ENCODE results near the gene RASL10A.

Gene RASL10A

DNA sequence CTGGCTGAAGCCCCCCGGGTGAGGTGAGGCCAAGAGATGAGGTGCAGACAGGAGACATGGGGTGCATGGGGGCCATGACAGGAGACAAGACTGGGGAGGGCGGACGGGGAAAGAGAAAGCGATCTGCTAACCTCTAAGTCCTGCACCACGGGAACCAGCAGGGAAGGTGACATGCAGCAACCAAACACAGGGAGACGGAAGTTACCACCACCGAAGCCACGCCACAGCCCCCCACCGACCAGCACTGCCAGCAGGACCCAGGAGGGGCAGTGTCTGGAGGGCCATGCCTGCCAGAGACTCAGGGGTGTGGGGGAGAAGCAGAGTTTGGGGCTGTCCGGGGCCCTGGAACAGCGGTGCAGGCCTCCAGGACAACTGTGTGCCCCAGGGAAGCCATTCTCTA, 14.1 kb upstream of the RASL10A start:
- Histone ChIP-seq H2AFZ (ENCODE audit: insufficient read depth, low read length, poor library complexity) (no peak overlapping the region), H3K4me1 (ENCODE audit: control insufficient read depth in 1 of 2, insufficient read depth in 2 of 2, low read length in 2 of 2) (peaks cover 7 to 14% of the 10 kb centered on the region in 2 experiments), H4K8ac (ENCODE audit: low read depth, low read length) (no peak overlapping the region), H2BK120ac (ENCODE audit: insufficient read depth, low read length, poor library complexity) (no peak overlapping the region), H3K79me1 (ENCODE audit: low read length) (peaks cover 3% of the 10 kb centered on the region), H3K9me3 (ENCODE audit: insufficient read depth, low read depth, low read length) (no peaks in the 10 kb centered on the region), H3K9ac (ENCODE audit: low read length) (no peak overlapping the region), H3K4me3 (ENCODE audit: low read depth, low read length) (no peak overlapping the region), H3K14ac (ENCODE audit: low read length) (no peak overlapping the region), H3K18ac (ENCODE audit: low read length) (no peak overlapping the region), H3K4ac (ENCODE audit: low read depth, low read length) (no peak overlapping the region), H3K36me3 (ENCODE audit: control insufficient read depth in 1 of 2, insufficient read depth in 2 of 2, low read length in 2 of 2) (peaks cover 60 to 67% of the 10 kb centered on the region in 2 experiments), H3K27me3 (ENCODE audit: insufficient read depth, low read length) (no peaks in the 10 kb centered on the region), H2AK5ac (ENCODE audit: low read length) (no peak overlapping the region), H3K79me2 (ENCODE audit: control insufficient read depth, insufficient read depth, low read length, poor library complexity) (no peaks in the 10 kb centered on the region), H4K91ac (ENCODE audit: low read depth, low read length) (no peak overlapping the region), H3K23ac (ENCODE audit: low read length) (no peak overlapping the region), H2BK12ac (ENCODE audit: low read length) (no peak overlapping the region), H3K4me2 (ENCODE audit: low read length) (no peak overlapping the region), H4K12ac (ENCODE audit: low read depth, low read length) (no peak overlapping the region), H2BK5ac (ENCODE audit: low read depth, low read length, poor library complexity) (no peak overlapping the region), H3K27ac (ENCODE audit: low read depth, low read length) (no peak overlapping the region)
- DNase-seq = no peak
- no CpG with 5 or more reads among the region's 11 CpGs for WGBS (ENCODE audit: extremely low coverage, insufficient coverage, insufficient read length)

DNA sequence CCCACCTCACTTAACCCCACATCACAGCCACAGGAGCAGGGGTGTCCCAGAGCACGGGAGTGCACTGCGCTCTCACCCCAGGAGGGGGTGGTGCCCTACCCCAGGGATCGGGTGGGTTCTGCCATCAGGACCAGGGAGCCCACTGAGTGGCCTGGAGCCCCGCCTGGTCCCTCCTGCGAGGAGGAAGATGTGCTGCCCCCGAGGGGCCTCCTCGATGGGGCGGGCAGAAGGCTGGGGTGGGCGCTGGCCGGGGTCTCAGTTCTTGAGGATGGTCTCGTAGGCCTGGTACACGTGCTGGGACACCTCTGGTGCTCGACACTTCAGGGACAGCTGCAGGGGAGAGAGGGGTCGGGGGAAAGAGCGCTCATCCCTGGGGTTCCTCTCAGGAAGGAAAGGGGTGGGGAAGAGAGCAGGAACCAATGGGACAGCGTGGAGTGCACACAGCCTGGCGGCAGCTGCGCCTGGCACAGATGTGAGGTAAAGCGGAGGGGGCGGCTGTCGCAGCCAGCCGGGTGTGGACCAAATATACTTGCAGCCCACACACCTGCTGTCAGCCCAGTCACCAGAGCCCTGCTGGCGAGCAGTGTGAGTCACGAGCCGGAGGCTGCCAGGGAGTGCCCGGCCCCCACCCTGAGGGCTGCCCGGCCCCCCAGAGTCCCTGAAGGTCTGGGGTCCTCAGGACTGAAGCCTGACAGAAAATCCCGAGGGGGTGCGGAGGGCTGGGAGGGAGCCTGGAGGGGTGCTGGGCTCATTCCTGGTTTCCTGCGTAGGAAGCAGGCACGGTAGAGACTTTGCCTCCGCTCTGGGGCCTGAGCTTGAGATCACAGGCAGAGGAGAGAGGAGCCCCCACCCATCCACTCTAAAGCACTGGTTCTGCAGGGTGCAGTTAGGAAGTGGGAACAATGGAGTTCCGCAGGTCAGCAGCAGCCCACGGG, 13.3 kb upstream of the RASL10A start:
- Histone ChIP-seq H2BK5ac (ENCODE audit: low read depth, low read length, poor library complexity) (no peak overlapping the region), H3K14ac (ENCODE audit: low read length) (no peak overlapping the region), H2BK120ac (ENCODE audit: insufficient read depth, low read length, poor library complexity) (no peak overlapping the region), H3K23ac (ENCODE audit: low read length) (no peak overlapping the region), H3K18ac (ENCODE audit: low read length) (no peak overlapping the region), H2BK12ac (ENCODE audit: low read length) (no peak overlapping the region), H3K4me2 (ENCODE audit: low read length) (no peak overlapping the region), H3K4me1 (ENCODE audit: control insufficient read depth in 1 of 2, insufficient read depth in 2 of 2, low read length in 2 of 2) (peaks cover 7 to 14% of the 10 kb centered on the region in 2 experiments), H3K9me3 (ENCODE audit: insufficient read depth, low read depth, low read length) (no peaks in the 10 kb centered on the region), H4K8ac (ENCODE audit: low read depth, low read length) (no peak overlapping the region), H4K12ac (ENCODE audit: low read depth, low read length) (no peak overlapping the region), H3K4ac (ENCODE audit: low read depth, low read length) (no peak overlapping the region), H3K27ac (ENCODE audit: low read depth, low read length) (no peak overlapping the region), H3K9ac (ENCODE audit: low read length) (no peak overlapping the region), H3K36me3 (ENCODE audit: control insufficient read depth in 1 of 2, insufficient read depth in 2 of 2, low read length in 2 of 2) (peaks cover 54 to 59% of the 10 kb centered on the region in 2 experiments), H3K79me1 (ENCODE audit: low read length) (peaks cover 3% of the 10 kb centered on the region), H2AFZ (ENCODE audit: insufficient read depth, low read length, poor library complexity) (no peak overlapping the region), H3K27me3 (ENCODE audit: insufficient read depth, low read length) (no peaks in the 10 kb centered on the region), H2AK5ac (ENCODE audit: low read length) (no peak overlapping the region), H3K79me2 (ENCODE audit: control insufficient read depth, insufficient read depth, low read length, poor library complexity) (no peaks in the 10 kb centered on the region), H3K4me3 (ENCODE audit: low read depth, low read length) (no peak overlapping the region), H4K91ac (ENCODE audit: low read depth, low read length) (no peak overlapping the region)
- DNase-seq = no peak
- no CpG with 5 or more reads among the region's 34 CpGs for WGBS (ENCODE audit: extremely low coverage, insufficient coverage, insufficient read length)

DNA sequence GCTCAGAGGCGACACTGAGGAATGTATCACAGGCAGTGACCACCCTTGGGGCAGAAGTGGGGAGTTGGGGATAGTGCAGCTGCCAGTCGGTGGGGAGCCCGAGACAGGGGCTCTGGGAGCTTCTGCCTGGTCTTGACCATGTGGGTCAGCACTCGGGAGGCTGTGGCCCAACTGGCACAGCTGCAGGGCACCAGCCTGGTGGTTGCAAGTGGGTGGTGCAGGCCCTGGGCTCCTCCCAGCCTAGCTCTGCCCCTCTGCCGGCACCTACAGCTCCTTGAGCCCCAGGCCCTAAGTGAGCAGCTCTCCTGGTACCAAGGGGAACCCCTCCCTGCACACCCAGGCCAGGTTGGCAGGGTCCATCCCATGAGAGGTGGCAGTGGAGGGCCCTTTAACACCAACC, 12.6 kb upstream of the RASL10A start:
- no peak overlapping the region for H3K9ac ChIP-seq (ENCODE audit: low read length)
- no CpG with 5 or more reads among the region's 5 CpGs for WGBS (ENCODE audit: extremely low coverage, insufficient coverage, insufficient read length)
- H2AK5ac ChIP-seq (ENCODE audit: low read length) = no peak overlapping the region

DNA sequence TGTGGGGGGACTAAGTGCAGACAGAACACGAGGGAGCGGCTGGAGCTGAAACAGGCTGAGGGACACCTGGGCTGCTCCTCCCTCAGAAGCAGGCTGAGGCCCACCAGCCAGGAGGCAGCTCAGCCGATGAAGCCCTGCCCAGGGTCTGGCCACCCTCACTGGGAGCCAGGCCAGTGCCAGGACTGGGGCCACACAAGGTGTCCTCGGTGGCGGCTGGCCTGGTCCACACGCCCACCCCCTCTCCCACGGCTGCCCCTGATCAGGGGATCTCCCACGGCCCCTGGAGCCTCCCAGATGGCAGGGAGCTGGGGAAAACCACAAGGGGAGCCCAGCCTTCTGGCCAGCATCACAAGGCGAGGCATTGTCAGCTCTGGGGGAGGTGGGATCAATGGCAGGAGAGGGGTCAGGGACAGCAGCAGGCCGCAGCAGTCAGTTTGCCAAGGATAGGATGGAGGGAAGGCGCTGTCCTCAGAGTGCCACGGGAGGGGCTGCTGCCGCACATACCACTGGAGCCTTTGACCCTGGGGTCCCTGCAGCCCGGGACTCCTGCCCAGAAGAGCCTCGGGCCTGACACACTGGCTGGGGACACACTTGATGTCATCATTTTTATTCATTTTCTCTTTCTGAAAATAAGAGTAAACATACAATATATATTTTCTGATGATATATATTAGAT, 11.7 kb upstream of the RASL10A start:
- Histone ChIP-seq H4K91ac (ENCODE audit: low read depth, low read length) (no peak overlapping the region), H4K12ac (ENCODE audit: low read depth, low read length) (no peak overlapping the region), H3K9me3 (ENCODE audit: insufficient read depth, low read depth, low read length) (no peaks in the 10 kb centered on the region), H3K18ac (ENCODE audit: low read length) (no peak overlapping the region), H3K4me2 (ENCODE audit: low read length) (no peak overlapping the region), H3K23ac (ENCODE audit: low read length) (no peak overlapping the region), H2BK5ac (ENCODE audit: low read depth, low read length, poor library complexity) (no peak overlapping the region), H2AK5ac (ENCODE audit: low read length) (no peak overlapping the region), H3K27ac (ENCODE audit: low read depth, low read length) (no peak overlapping the region), H3K27me3 (ENCODE audit: insufficient read depth, low read length) (no peaks in the 10 kb centered on the region), H2BK12ac (ENCODE audit: low read length) (no peak overlapping the region), H3K4me3 (ENCODE audit: low read depth, low read length) (no peak overlapping the region), H3K79me2 (ENCODE audit: control insufficient read depth, insufficient read depth, low read length, poor library complexity) (no peaks in the 10 kb centered on the region), H3K4ac (ENCODE audit: low read depth, low read length) (no peak overlapping the region), H3K36me3 (ENCODE audit: control insufficient read depth in 1 of 2, insufficient read depth in 2 of 2, low read length in 2 of 2) (peaks cover 48 to 52% of the 10 kb centered on the region in 2 experiments), H3K14ac (ENCODE audit: low read length) (no peak overlapping the region), H3K4me1 (ENCODE audit: control insufficient read depth in 1 of 2, insufficient read depth in 2 of 2, low read length in 2 of 2) (peaks cover 7 to 14% of the 10 kb centered on the region in 2 experiments), H4K8ac (ENCODE audit: low read depth, low read length) (no peak overlapping the region), H2AFZ (ENCODE audit: insufficient read depth, low read length, poor library complexity) (no peak overlapping the region), H3K9ac (ENCODE audit: low read length) (no peak overlapping the region), H2BK120ac (ENCODE audit: insufficient read depth, low read length, poor library complexity) (no peak overlapping the region), H3K79me1 (ENCODE audit: low read length) (peaks cover 3% of the 10 kb centered on the region)
- no CpG with 5 or more reads among the region's 15 CpGs for WGBS (ENCODE audit: extremely low coverage, insufficient coverage, insufficient read length)
- no peak for DNase-seq

More for the DNA sequence above, 12.6 kb upstream of the RASL10A start:
- H3K9me3 ChIP-seq (ENCODE audit: insufficient read depth, low read depth, low read length) = no peaks in the 10 kb centered on the region
- H3K4me2 ChIP-seq (ENCODE audit: low read length) = no peak overlapping the region
- H3K4me3 ChIP-seq (ENCODE audit: low read depth, low read length) = no peak overlapping the region
- H3K27ac ChIP-seq (ENCODE audit: low read depth, low read length) = no peak overlapping the region
- H4K8ac ChIP-seq (ENCODE audit: low read depth, low read length) = no peak overlapping the region
- no peak overlapping the region for H4K12ac ChIP-seq (ENCODE audit: low read depth, low read length)
- H3K36me3 ChIP-seq (ENCODE audit: control insufficient read depth in 1 of 2, insufficient read depth in 2 of 2, low read length in 2 of 2) = peaks cover 52 to 55% of the 10 kb centered on the region in 2 experiments
- H3K23ac ChIP-seq (ENCODE audit: low read length) = no peak overlapping the region
- no peak for DNase-seq
- H2BK120ac ChIP-seq (ENCODE audit: insufficient read depth, low read length, poor library complexity) = no peak overlapping the region
- no peak overlapping the region for H3K18ac ChIP-seq (ENCODE audit: low read length)
- H2BK5ac ChIP-seq (ENCODE audit: low read depth, low read length, poor library complexity) = no peak overlapping the region
- H3K4ac ChIP-seq (ENCODE audit: low read depth, low read length) = no peak overlapping the region
- H2AFZ ChIP-seq (ENCODE audit: insufficient read depth, low read length, poor library complexity) = no peak overlapping the region
- H2BK12ac ChIP-seq (ENCODE audit: low read length) = no peak overlapping the region
- no peaks in the 10 kb centered on the region for H3K27me3 ChIP-seq (ENCODE audit: insufficient read depth, low read length)
- no peak overlapping the region for H4K91ac ChIP-seq (ENCODE audit: low read depth, low read length)
- peaks cover 7 to 14% of the 10 kb centered on the region in 2 experiments for H3K4me1 ChIP-seq (ENCODE audit: control insufficient read depth in 1 of 2, insufficient read depth in 2 of 2, low read length in 2 of 2)
- H3K14ac ChIP-seq (ENCODE audit: low read length) = no peak overlapping the region
- H3K79me2 ChIP-seq (ENCODE audit: control insufficient read depth, insufficient read depth, low read length, poor library complexity) = no peaks in the 10 kb centered on the region
- H3K79me1 ChIP-seq (ENCODE audit: low read length) = peaks cover 3% of the 10 kb centered on the region
